Measurements from ENCODE around the gene FZD4. TPM values are rescaled to one million over a fixed set of nuclear protein-coding genes. Genes with fewer than 3 reads are reported as not detected.

FZD4 gene
- total RNA-seq, 2 experiments from 2014 or later, result 0.17 TPM; not detected in 1

GRCh38 chr11:86932924-86933875 lies 22.0 kb downstream of the FZD4 start:
- H3K4me2 ChIP-seq (ENCODE audit: low read length), result no peak overlapping the region
- H3K79me2 ChIP-seq (ENCODE audit: insufficient read depth, low read depth, low read length), result no peaks in the 10 kb centered on the region
- no peak overlapping the region for H3K4me3 ChIP-seq (ENCODE audit: low read depth, low read length, poor library complexity, severe bottlenecking)
- H4K20me1 ChIP-seq (ENCODE audit: insufficient read depth, low read length), result no peaks in the 10 kb centered on the region
- H3K27ac ChIP-seq (ENCODE audit: low read depth, low read length, poor library complexity, severe bottlenecking), result no peak overlapping the region
- ChIA-PET CTCF (ENCODE audit: unreplicated experiment) (no interaction called here), POLR2A (interaction anchor here (1.4 kb wide), 1 partner anchor 8 kb away, joined by 4 read pairs; no protein-coding TSS in a partner anchor)
- H3K9me2 ChIP-seq (ENCODE audit: insufficient read depth, low read length), result no peaks in the 10 kb centered on the region
- no peak for TF ChIP-seq EZH2phosphoT487 (IDR thresholded peaks at IDR 0.05; ENCODE audit: borderline replicate concordance, low read depth, low read length)
- TF ChIP-seq CTCF (conservative IDR thresholded peaks at IDR 0.05; ENCODE audit: low read length), result no peak
- intact Hi-C loops (cut with micrococcal nuclease; ENCODE audit: unreplicated experiment), result no loop called here
- no peak overlapping the region for H2AFZ ChIP-seq (ENCODE audit: low read length)
- H3K4me1 ChIP-seq (ENCODE audit: insufficient read depth, low read length, poor library complexity, severe bottlenecking), result no peaks in the 10 kb centered on the region
- no peak for DNase-seq (ENCODE audit: low spot score)
- no peaks in the 10 kb centered on the region for H3K9me3 ChIP-seq (ENCODE audit: low read length)
- no TSS peak for BruUV-seq (replicated peaks)
- H3K36me3 ChIP-seq (ENCODE audit: insufficient read depth, low read length), result no peaks in the 10 kb centered on the region

- POLR2A ChIA-PET, result interaction anchor here (0.5 to 0.6 kb wide), 2 partner anchors 13 to 357 kb away, joined by 4 read pairs; no protein-coding TSS in a partner anchor
- CTCF ChIA-PET (ENCODE audit: unreplicated experiment), result no interaction called here
Observed at GRCh38 chr11:86932259-86932585, 23.0 kb downstream of the FZD4 start.

More at GRCh38 chr11:86932259-86932585, 23.0 kb downstream of the FZD4 start:
- no peaks in the 10 kb centered on the region for H3K79me2 ChIP-seq (ENCODE audit: insufficient read depth, low read depth, low read length)
- intact Hi-C loops (cut with micrococcal nuclease; ENCODE audit: unreplicated experiment), result no loop called here
- no peak overlapping the region for H3K4me3 ChIP-seq (ENCODE audit: low read depth, low read length, poor library complexity, severe bottlenecking)
- no peak overlapping the region for H3K27ac ChIP-seq (ENCODE audit: low read depth, low read length, poor library complexity, severe bottlenecking)
- TF ChIP-seq EZH2phosphoT487 (IDR thresholded peaks at IDR 0.05; ENCODE audit: borderline replicate concordance, low read depth, low read length), result no peak
- TF ChIP-seq CTCF (conservative IDR thresholded peaks at IDR 0.05; ENCODE audit: low read length), result no peak
- H3K4me1 ChIP-seq (ENCODE audit: insufficient read depth, low read length, poor library complexity, severe bottlenecking), result no peaks in the 10 kb centered on the region
- no peaks in the 10 kb centered on the region for H3K36me3 ChIP-seq (ENCODE audit: insufficient read depth, low read length)
- DNase-seq (ENCODE audit: low spot score), result no peak
- no peaks in the 10 kb centered on the region for H3K9me3 ChIP-seq (ENCODE audit: low read length)
- BruUV-seq (replicated peaks), result no TSS peak
- no peaks in the 10 kb centered on the region for H4K20me1 ChIP-seq (ENCODE audit: insufficient read depth, low read length)
- H3K9me2 ChIP-seq (ENCODE audit: insufficient read depth, low read length), result no peaks in the 10 kb centered on the region
- H2AFZ ChIP-seq (ENCODE audit: low read length), result no peak overlapping the region; the same call in 1 of the 2 replicates
- no peak overlapping the region for H3K4me2 ChIP-seq (ENCODE audit: low read length)

Measured in OCI-LY7 (cell line).